ENCODE data around the gene ZFP69. TPM values are rescaled to one million over a fixed set of nuclear protein-coding genes. Genes with fewer than 3 reads are reported as not detected.

ZFP69 gene
- not detected in 2 replicates for total RNA-seq (2014; rRNA removed; shearing (Covaris generic))

DNA sequence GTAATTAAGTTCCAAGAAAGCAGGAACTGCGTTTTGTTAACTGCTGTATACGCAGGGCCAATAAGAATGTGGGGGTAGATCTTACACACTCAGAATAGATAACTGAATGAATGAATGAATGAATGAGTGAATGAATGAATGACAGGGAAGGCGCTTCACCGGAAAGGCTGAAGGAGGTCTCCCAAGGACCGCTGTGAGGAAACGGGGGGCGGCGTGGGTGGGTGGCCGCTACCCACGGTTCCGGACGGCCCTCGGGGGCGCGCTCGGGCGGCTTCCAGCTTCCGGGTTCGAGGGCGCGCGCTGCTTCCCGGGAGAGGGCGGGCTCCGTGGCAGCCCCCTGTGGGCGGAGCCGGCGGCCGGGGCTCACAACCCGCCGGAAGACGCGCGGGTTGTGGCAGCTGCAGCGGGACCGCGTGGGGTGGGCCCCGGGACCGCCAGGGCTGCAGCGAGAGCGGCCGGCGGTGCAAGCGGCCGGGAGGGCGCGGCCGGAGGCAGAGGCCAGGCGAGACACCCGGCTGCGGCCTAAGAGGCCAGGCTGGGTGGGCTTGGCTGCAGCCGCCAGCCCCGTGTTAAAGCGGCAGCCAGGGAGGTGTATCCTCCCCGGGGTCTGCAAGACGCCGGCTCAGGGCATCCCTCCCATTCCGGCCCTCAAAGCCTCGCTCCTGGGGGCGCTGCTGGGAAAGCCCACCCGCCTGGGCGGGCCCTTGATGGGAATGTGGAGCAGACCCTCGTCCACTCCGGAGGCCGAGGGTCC lies at the start of gene ZFP69:
Gene ZFP69, plus strand, starts transcription at position 367 of the 754 bp plus-strand sequence. CDS start 2,072 bp downstream, outside the sequence.
- peak; percentile 32 for DNase-seq (ENCODE audit: low spot score)
- in situ Hi-C loops (cut with HindIII; ENCODE audit: low sequenced_read_pairs), result no loop called here

DNA sequence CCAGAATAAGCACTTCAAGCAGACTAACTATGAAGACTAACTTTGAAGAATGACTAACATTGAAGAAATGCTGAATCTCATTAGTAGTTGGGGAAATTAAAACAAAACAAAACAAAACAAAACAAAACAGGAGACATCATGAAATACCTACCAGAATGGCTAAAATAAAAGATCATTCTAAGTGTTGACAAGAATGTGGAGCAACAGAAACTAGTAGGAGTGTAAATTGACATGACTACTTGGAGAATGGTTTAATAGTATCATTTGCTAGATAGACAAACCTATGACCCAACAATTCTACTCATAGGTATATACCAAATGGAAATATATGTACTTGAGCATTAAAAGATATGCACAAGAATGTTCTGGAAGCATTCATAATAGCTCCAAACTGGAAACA lies 45.7 kb upstream of the ZFP69 start:
- no peak for DNase-seq (ENCODE audit: low spot score)
- in situ Hi-C loops (cut with HindIII; ENCODE audit: low sequenced_read_pairs), result no loop called here

DNA sequence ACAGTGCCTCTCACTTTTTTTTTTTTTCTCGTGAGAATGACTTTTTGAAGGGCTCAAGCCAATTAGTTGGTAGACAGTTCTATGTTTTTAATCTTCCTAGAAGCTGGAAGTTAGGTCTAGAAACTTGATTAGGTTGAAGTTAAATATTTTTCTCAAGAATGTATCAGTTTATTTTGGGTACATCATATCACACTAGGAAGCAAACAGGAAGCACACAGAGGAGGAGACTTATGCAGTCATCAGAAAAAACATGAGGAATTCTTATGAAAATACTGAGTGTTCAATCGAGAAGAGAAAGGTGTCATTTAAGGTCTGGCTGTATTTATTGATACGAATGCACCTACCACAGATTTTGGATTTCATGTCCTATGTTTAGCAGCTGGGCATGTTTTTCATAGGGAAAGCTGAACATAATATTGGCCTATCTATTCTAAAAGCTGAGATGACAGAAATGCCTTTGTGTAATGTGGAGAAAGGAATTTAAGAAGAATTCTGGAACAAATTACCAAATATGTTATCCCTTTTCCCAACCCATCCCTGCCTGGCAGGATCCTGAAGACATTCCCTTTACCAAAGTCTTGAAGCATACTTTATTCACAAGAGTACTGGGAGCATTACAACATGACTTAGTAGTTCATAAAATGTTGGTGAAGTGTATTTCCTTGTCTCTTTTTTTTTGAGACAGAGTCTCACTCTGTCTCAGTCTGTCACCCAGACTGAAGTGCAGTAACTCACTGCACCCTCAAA lies 44.3 kb upstream of the ZFP69 start:
- in situ Hi-C loops (cut with HindIII; ENCODE audit: low sequenced_read_pairs), result no loop called here

DNA sequence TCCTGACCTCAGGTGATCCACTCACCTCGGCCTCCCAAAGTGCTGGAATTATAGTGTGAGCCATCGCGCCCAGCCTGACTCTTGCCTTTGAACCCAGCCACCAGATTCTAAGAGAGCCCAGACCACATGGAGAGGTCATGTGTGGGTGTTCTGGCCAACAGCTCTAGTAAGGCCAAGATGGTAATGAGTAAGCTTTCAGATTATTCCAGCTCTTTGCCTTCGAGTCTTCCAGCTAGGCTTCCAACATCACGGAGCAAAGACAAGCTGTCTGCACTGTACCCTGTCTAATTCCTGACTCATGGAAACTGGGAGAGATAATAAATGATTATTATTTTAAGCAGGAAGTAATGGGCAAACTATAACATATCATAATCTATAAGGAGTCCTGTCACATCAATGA lies 41.6 kb upstream of the ZFP69 start:
- DNase-seq (ENCODE audit: low spot score), result no peak
- in situ Hi-C loops (cut with HindIII; ENCODE audit: low sequenced_read_pairs), result no loop called here

More for the DNA sequence above, 44.3 kb upstream of the ZFP69 start:
- no peak for DNase-seq (ENCODE audit: low spot score)

DNA sequence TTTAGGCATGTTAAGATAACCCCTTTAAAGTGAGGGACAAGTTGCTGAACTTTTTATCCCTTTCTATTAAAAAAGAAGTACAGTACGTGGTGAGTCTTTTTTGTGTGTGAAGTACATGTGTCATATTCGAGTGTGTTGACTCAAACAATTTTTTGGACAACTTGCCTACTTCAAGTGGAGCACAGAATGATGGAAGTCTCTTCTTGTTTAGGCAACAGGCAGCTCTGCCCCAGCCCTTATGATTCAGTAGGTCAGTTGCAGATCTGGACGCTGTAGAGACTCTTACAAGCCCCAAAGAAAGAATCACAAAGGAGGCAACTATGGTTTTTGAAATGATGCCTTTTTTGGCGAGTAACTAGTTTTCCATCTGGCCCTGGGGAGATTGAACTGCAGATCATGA lies 41.2 kb upstream of the ZFP69 start:
- in situ Hi-C loops (cut with HindIII; ENCODE audit: low sequenced_read_pairs), result no loop called here

DNA sequence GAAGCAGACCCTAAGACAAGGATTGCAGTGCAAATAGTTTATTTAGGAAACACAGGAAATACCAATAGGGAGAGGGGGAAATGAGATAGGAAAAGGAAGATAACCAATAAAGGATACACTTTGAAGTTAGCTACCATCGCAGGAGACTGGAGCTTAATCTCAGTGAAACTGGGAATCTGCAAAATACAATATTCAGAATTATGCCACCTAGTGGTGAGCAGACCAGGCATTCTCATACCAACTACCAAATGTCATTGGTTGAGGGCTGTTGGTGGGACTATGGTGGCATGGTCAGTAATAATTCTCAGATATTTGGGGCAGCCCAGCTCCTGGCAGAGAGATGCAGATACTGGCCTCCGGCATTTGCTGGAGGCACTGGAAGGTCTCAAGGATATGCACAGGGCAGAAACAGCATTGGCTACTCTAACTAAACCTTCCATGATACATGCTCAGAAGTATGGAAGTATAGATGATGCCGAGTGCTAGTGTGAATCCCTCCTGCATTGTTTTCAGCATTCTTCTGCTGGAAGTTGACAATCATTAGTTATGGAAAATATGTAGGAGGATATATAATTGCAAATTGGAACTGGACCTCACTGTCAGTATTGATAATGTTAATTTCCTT lies 38.6 kb upstream of the ZFP69 start:
- in situ Hi-C loops (cut with HindIII; ENCODE audit: low sequenced_read_pairs), result no loop called here
- no peak for DNase-seq (ENCODE audit: low spot score)

More for the DNA sequence above, 41.2 kb upstream of the ZFP69 start:
- DNase-seq (ENCODE audit: low spot score), result no peak

DNA sequence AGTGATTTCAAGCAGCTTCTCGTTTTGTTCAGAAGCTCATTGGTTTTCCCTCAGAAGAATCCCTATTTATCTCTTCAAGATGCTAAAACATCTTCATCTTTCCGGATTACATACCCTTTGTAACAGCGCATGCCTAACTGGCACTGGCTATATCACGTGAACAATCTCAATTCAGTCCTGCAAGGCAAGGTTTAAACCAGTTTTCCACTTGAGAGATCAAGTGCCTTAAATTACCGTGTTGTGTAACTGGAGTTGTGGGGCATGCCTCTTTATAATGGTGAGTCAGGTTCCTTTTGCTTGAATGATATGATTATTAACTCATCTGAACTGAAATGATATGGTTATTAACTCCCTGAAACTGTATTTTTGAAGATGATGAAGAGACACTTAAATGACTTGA lies 37.8 kb upstream of the ZFP69 start:
- no peak for DNase-seq (ENCODE audit: low spot score)
- in situ Hi-C loops (cut with HindIII; ENCODE audit: low sequenced_read_pairs), result no loop called here

DNA sequence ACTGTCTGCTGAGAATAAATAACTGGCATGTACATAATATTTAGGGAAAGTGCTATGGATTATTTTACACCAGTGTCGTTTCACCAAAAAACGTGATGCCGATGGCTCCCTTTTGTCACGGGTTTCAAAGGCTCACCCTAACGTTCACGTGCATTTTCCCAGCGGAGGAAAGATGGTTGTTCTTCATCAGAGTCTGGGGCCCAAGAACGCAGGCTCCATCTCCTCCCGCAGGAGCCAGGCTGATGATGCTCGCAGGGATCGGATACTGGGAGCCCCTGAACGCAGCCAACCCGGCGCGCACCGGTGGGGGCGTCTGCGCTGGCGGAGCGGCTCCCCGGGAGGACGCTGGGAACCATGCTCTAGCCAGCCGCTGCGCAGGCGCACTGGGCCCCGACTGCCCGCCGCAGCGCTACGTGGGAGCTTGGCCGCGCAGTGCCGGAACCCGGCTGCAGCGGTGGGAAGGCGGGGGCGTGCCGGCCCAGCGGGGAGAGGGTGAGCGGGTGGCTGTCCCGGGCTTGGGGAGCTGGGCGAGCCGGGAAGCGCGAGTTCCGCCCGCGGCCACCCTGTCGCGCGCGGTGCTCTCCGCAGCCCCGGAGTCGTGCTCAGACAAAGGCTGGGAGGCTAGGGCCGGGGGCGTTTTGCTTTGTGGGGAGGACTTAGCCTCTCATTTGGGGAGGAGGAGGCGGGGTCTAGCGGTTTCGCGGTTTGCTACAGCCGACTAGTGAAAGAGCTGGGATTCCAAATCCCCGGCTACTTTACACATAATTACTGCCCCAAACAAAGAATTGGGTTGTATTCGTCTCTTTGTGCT lies 27.2 kb upstream of the ZFP69 start, which contains the start of gene ZFP69B:
Gene ZFP69B, plus strand, starts transcription at position 793 of the 811 bp plus-strand sequence. CDS start 486 bp downstream, outside the sequence.
- in situ Hi-C loops (cut with HindIII; ENCODE audit: low sequenced_read_pairs), result no loop called here
- DNase-seq (ENCODE audit: low spot score), result peak; percentile 80

DNA sequence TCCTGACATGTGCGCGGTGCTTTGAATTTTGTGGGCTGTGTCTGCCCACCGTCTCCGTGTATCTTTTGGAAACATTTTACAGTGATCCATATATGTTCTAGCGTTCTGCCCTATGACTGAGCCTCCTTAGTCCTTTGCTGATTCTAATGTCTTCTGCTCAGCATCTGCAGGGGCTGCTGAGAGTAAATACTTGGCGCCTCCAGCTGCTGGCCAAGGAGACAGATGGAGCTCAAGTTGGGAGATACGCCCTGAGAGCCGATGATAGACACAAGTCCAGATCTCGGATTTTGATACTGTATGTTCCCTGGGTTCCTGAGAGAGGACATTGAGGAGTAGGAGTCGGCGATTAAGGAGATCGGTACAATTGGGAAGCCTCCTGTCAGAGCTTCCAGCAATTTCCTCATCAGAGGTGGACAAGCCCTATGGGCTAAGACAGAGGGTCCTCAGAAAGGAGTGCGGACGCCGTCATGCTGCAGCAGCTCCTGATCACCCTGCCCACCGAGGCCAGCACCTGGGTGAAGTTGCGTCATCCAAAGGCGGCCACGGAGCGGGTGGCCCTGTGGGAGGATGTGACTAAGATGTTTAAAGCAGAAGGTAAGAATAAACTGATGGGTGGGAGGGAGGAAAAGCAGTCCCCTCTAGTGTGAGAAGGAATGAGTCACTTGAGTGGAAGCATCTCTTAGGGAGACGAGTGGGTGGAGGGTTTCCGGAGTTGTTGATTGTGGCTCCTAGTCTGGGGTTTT lies 26.4 kb upstream of the ZFP69 start:
- peak; percentile 50 for DNase-seq (ENCODE audit: low spot score)
- in situ Hi-C loops (cut with HindIII; ENCODE audit: low sequenced_read_pairs), result no loop called here

DNA sequence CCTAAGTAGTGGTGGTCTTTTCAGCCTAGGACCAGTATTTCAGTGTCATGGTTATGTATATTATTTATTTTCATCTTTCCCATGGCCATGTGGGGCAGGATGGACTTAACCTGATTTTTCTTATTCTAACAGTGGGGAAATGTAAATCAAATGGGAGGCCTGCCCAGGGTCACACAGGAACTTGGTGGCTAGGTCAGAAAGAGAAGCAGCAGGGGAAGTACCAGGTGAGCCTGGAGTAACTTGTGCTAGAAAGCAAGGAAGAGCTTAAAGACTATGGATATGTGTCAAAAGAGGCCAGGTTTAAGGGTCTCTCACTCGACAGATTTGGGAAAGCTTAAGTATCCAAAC lies 25.9 kb upstream of the ZFP69 start:
- DNase-seq (ENCODE audit: low spot score), result peak; percentile 2
- in situ Hi-C loops (cut with HindIII; ENCODE audit: low sequenced_read_pairs), result no loop called here

DNA sequence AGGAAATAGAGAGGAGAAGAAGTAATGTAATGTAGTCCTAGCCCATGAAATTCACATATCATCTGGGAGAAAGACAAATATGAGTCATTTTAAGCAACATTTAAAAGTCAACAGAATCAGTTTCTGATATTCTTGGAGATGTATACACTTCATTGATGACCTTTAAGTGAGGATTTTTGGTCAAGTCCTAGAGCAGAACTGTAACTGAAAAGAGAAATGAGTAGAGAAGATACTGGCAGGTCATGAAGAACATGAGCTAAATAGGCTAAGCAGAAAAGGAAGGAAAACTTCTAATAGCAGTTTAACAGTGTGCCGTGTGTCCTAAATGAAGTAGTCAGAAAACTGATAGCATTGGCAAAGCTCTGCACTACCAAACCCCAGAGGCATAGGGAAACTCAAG lies 22.2 kb upstream of the ZFP69 start:
- no peak for DNase-seq (ENCODE audit: low spot score)
- in situ Hi-C loops (cut with HindIII; ENCODE audit: low sequenced_read_pairs), result no loop called here

DNA sequence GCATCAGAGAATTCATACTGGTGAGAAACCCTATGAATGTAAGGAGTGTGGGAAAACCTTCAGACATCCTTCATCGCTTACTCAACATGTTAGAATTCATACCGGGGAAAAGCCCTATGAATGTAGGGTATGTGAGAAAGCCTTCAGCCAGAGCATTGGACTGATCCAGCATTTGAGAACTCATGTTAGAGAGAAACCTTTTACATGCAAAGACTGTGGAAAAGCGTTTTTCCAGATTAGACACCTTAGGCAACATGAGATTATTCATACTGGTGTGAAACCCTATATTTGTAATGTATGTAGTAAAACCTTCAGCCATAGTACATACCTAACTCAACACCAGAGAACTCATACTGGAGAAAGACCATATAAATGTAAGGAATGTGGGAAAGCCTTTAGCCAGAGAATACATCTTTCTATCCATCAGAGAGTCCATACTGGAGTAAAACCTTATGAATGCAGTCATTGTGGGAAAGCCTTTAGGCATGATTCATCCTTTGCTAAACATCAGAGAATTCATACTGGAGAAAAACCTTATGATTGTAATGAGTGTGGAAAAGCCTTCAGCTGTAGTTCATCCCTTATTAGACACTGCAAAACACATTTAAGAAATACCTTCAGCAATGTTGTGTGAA lies 14.0 kb upstream of the ZFP69 start:
- no peak for DNase-seq (ENCODE audit: low spot score)
- in situ Hi-C loops (cut with HindIII; ENCODE audit: low sequenced_read_pairs), result no loop called here

DNA sequence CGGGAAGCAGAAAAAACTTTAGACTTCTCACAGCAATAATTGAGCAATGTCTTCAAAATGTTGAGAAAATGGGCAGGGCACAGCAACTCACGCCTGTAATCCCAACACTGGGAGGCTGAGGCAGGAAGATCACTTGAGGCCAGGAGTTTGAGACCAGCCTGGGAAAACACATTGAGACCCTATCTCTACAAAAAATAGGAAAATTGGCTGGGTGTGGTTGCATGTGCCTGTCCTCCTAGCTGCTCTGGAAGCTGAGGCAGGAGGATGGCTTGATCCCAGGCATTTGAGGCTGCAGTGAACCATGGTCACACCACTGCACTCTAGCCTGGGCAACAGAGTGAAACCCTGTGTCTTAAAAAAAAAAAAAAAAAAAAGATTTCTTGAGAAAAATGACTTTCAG lies 7.8 kb upstream of the ZFP69 start:
- in situ Hi-C loops (cut with HindIII; ENCODE audit: low sequenced_read_pairs), result no loop called here
- no peak for DNase-seq (ENCODE audit: low spot score)

DNA sequence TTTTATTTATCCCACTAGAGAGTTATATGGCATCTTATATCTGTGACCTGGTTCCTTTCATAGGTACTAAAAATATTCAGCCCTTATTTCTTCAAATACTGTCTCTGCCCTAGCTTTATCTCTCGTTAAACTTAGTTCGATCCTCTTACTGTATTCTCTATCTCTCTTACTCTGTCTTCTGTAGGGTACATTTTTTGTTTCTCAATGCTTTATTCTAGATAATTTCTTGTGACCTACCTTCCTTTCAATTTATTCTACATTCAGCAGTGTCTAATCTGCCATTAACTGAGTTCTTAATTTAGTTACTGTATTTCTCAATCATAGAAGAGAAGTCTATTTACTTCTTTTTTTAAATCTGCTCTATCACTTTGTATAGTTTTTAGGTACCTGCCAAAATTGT lies 1.8 kb upstream of the ZFP69 start:
- DNase-seq (ENCODE audit: low spot score), result no peak
- in situ Hi-C loops (cut with HindIII; ENCODE audit: low sequenced_read_pairs), result no loop called here

DNA sequence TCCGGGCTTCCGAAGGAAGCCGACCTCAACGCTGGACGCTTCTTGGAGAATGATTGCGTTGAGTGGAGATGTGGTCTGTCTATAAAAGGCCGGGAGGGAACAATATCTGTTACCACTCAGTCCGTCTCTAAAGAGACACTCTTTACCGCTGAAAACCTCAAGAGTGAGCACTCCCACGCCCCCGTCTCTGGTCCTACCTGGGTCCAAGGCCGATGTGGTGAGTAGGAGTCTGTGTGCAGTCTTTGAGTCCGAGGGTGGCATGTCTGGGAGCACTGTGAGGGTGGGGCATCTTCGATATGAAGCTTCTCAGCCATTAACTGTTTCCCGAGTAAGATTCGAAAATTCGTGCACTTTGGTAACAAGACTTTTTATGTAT lies 576 bp downstream of the ZFP69 start:
- peak; percentile 45 for DNase-seq (ENCODE audit: low spot score)
- in situ Hi-C loops (cut with HindIII; ENCODE audit: low sequenced_read_pairs), result no loop called here

DNA sequence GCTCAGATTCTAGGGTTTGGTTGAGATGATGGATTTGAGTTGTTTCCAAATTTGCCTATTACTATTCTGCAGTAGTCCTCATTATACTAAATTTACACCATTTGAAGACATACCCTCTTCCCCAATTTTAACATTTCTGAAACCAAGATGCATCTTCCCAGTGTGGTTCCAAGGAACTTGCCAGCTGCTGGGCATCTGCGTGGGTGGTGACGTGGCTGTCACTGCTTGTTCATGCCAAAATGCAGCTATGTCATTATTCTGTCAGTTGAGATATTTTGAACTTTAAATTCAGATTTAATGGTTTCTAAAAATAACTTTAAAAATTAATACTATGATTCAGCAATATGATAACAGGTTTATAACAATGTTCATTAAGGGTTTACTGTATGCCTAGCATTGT lies 1.2 kb downstream of the ZFP69 start:
- peak; percentile 12 for DNase-seq (ENCODE audit: low spot score)
- in situ Hi-C loops (cut with HindIII; ENCODE audit: low sequenced_read_pairs), result no loop called here

DNA sequence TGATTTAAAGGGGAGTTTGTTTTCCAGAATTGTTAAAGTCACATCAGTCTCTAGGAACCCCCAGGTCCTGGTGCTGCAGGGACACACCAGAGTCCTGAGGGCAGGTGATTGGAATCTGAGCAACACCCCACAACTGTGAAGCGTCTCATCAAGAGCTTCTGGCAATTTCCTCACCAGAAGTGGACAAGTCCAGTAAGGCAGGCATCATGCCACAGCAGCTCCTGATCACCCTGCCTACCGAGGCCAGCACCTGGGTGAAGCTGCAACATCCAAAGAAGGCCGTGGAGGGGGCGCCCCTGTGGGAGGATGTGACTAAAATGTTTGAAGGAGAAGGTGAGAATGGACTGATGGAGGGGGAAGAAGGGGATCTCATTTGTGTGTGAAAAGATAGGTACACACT lies 2.1 kb downstream of the ZFP69 start:
- DNase-seq (ENCODE audit: low spot score), result no peak

DNA sequence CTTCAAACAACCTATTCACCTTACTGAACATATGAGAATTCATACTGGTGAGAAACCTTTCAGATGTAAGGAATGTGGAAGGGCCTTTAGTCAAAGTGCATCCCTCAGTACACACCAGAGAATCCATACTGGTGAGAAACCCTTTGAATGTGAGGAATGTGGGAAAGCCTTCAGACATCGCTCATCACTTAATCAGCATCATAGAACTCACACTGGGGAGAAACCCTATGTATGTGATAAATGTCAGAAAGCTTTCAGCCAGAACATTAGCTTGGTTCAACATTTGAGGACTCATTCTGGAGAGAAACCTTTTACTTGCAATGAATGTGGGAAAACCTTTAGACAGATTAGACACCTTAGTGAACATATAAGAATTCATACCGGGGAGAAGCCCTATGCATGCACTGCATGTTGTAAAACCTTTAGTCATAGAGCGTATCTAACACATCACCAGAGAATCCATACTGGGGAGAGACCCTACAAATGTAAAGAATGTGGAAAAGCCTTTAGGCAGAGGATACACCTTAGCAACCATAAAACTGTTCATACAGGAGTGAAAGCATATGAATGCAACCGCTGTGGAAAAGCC lies 18.3 kb downstream of the ZFP69 start:
- in situ Hi-C loops (cut with HindIII; ENCODE audit: low sequenced_read_pairs), result no loop called here
- DNase-seq (ENCODE audit: low spot score), result no peak

More for the DNA sequence above, 2.1 kb downstream of the ZFP69 start:
- in situ Hi-C loops (cut with HindIII; ENCODE audit: low sequenced_read_pairs), result no loop called here
